ENCODE data around the gene TOMM22. TPM values are rescaled to one million over a fixed set of nuclear protein-coding genes. Genes with fewer than 3 reads are reported as not detected.

Gene TOMM22
- total RNA-seq, 1 donor from 2014 or later = 42.2 TPM

- DNase-seq (no peak), ATAC-seq (peak; percentile 49 to 56)
- Histone ChIP-seq H3K27ac (peak overlapping the region; percentile 34), H3K27me3 (ENCODE audit: low read depth) (no peaks in the 10 kb centered on the region), H3K4me3 (no peak overlapping the region), H3K36me3 (peaks cover 99% of the 10 kb centered on the region), H3K9me3 (no peaks in the 10 kb centered on the region), H3K4me1 (peaks cover 31% of the 10 kb centered on the region)
- intact Hi-C loops (cut with DNase I) = no loop called here
- TF ChIP-seq, protein P1, sequence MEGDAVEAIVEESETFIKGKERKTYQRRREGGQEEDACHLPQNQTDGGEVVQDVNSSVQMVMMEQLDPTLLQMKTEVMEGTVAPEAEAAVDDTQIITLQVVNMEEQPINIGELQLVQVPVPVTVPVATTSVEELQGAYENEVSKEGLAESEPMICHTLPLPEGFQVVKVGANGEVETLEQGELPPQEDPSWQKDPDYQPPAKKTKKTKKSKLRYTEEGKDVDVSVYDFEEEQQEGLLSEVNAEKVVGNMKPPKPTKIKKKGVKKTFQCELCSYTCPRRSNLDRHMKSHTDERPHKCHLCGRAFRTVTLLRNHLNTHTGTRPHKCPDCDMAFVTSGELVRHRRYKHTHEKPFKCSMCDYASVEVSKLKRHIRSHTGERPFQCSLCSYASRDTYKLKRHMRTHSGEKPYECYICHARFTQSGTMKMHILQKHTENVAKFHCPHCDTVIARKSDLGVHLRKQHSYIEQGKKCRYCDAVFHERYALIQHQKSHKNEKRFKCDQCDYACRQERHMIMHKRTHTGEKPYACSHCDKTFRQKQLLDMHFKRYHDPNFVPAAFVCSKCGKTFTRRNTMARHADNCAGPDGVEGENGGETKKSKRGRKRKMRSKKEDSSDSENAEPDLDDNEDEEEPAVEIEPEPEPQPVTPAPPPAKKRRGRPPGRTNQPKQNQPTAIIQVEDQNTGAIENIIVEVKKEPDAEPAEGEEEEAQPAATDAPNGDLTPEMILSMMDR (IDR thresholded peaks at IDR 0.05) = peak; percentile 73
These were observed 51.6 kb downstream of the TOMM22 start for GRCh38 chr22:38733329-38733723.

DNA sequence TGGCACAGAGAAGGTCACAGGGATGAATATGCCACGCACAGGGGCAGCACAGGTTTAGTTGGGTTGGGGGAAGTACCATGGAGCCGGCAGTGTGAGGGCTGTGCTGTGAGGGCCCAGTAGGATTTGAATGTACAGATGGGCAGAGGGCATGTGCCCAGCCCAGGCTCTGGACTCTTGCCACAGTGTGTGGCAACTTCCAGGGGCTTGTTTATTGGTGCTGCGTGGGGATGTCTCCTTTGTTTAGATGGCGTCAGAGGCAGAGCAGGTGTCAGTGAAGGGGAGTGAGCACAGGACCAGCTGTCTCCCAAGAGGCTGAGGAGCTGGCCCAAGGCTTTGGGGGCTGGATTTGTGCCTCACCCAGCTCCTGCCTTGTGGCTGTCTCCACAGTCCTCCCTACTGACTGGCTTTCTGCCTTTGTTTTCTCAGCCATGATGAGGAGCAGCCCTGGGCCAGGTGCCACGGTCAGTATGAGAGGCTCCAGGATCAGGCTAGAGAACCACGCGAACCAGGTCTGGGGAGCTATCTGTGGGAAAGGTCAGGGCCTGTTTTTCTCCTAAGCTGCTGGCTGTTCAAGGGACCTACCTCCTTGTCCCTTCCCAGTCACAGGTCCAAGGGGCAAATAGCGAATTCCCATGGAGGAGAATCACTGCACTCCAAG, 52.1 kb downstream of the TOMM22 start:
- Histone ChIP-seq H3K27ac (peak overlapping the region; percentile 46), H3K9me3 (no peaks in the 10 kb centered on the region), H3K4me3 (no peak overlapping the region), H3K4me1 (peaks cover 31% of the 10 kb centered on the region), H3K36me3 (peaks cover 99% of the 10 kb centered on the region), H3K27me3 (ENCODE audit: low read depth) (no peaks in the 10 kb centered on the region)
- intact Hi-C loops (cut with DNase I) = no loop called here
- ATAC-seq (peak; percentile 42 to 44), DNase-seq (no peak)
- TF ChIP-seq, protein P1 (IDR thresholded peaks at IDR 0.05) = no peak

DNA sequence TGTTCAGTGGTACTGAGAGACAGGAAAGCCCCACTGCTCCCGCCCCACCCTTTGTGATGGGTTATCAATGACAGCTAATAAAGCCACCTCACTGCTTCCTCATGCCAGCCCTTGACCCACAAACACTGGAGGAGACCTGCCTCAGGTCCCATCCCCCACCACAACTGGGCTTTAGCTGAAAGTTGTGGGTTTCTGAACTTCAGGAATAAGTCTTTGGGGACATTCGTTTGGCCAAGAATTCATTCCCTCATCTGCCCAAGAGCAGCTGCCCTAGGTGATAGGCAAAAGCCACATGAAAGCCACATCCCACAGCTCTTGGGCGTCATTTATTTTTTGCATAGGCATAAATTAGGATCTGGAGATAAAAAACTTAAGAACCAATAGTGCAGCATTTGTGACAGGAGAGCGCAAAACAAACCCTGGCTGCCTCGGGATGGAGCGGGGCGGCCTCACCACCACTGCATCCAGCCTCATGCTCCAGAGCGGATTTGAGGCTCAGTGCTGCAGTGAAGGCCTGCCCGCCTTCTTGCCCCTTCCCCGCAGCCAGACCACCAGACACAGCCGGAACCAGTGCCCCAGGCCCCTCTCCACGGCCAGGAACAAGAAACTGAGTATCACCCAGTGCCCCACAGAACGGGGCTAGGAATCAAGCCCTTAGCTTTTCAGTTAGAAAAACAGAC, 52.8 kb downstream of the TOMM22 start:
- H3K4me1 ChIP-seq = peaks cover 31% of the 10 kb centered on the region
- no peak for ATAC-seq
- intact Hi-C loops (cut with DNase I) = no loop called here
- no peaks in the 10 kb centered on the region for H3K27me3 ChIP-seq (ENCODE audit: low read depth)
- H3K4me3 ChIP-seq = no peak overlapping the region
- no peaks in the 10 kb centered on the region for H3K9me3 ChIP-seq
- peaks cover 99% of the 10 kb centered on the region for H3K36me3 ChIP-seq
- peak overlapping the region; percentile 46 for H3K27ac ChIP-seq
- TF ChIP-seq, protein P1 (IDR thresholded peaks at IDR 0.05) = no peak
- DNase-seq = no peak

Other genes with a start within 250 kb of the TOMM22 start
- gene KCNJ4, start 226.8 kb upstream of the TOMM22 start, total RNA-seq = not detected
- 8.3 TPM for gene KDELR3, start 213.9 kb upstream of the TOMM22 start, total RNA-seq
- gene DDX17, start 175.6 kb upstream of the TOMM22 start, total RNA-seq = 457 TPM
- 0.97 TPM for gene DMC1, start 111.8 kb upstream of the TOMM22 start, total RNA-seq
- gene FAM227A, start 25.6 kb upstream of the TOMM22 start, total RNA-seq = 3.4 TPM
- gene CBY1, start 25.3 kb upstream of the TOMM22 start, total RNA-seq = 30.8 TPM
- gene JOSD1, start 19.0 kb downstream of the TOMM22 start, total RNA-seq = 44.7 TPM
- 66.7 TPM for gene GTPBP1, start 24.0 kb downstream of the TOMM22 start, total RNA-seq
- 209 TPM for gene SUN2, start 74.0 kb downstream of the TOMM22 start, total RNA-seq
- 21.3 TPM for gene DNAL4, start 112.2 kb downstream of the TOMM22 start, total RNA-seq
- gene NPTXR, start 162.1 kb downstream of the TOMM22 start, total RNA-seq = 5.1 TPM
- gene CBX6, start 190.3 kb downstream of the TOMM22 start, total RNA-seq = 54.7 TPM

Measured in lower lobe of right lung (tissue), 2 donors.